Breast epithelium (tissue), 3 donors: ENCODE data around the gene CCDC71.

Source experiments
- POLR2A ChIP-seq: fragments of 450-650 bp; IDR thresholded peaks from one replicate; pipeline ENCODE4 v1.6.1; 2016; ENCODE audit warnings: antibody characterized with exemption, mild to moderate bottlenecking, moderate library complexity
- POLR2AphosphoS5 ChIP-seq, 3 donors: sonication (generic); formaldehyde crosslinking; IDR thresholded peaks; one replicate each; pipeline ENCODE4 v1.6.1; 2017; ENCODE audit warnings: antibody characterized with exemption in 3 of 3
- TF ChIP-seq, protein P1 (sequence below), 3 donors: fragments of 450-650 bp; IDR thresholded peaks; one replicate each; pipeline ENCODE4 v1.5.1; 2016 to 2017; ENCODE audit warnings: antibody characterized with exemption in 3 of 3, mild to moderate bottlenecking in 3 of 3, moderate library complexity in 3 of 3

- TF ChIP-seq, protein P1, sequence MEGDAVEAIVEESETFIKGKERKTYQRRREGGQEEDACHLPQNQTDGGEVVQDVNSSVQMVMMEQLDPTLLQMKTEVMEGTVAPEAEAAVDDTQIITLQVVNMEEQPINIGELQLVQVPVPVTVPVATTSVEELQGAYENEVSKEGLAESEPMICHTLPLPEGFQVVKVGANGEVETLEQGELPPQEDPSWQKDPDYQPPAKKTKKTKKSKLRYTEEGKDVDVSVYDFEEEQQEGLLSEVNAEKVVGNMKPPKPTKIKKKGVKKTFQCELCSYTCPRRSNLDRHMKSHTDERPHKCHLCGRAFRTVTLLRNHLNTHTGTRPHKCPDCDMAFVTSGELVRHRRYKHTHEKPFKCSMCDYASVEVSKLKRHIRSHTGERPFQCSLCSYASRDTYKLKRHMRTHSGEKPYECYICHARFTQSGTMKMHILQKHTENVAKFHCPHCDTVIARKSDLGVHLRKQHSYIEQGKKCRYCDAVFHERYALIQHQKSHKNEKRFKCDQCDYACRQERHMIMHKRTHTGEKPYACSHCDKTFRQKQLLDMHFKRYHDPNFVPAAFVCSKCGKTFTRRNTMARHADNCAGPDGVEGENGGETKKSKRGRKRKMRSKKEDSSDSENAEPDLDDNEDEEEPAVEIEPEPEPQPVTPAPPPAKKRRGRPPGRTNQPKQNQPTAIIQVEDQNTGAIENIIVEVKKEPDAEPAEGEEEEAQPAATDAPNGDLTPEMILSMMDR (IDR thresholded peaks at IDR 0.05) = no peak
- TF ChIP-seq POLR2AphosphoS5 (IDR thresholded peaks at IDR 0.05) (peak; percentile 15 to 29 (median 17)), POLR2A (no peak)
These were observed 32.7 kb downstream of the CCDC71 start for GRCh38 chr3:49133226-49133951.
